ENCODE results near the gene MIS18BP1.
"Not testable (repeated sequence)": the region's sequence is repeated elsewhere in the genome, so short reads cannot be mapped to it uniquely, and the experiment has no call there.

MIS18BP1 gene

DNA sequence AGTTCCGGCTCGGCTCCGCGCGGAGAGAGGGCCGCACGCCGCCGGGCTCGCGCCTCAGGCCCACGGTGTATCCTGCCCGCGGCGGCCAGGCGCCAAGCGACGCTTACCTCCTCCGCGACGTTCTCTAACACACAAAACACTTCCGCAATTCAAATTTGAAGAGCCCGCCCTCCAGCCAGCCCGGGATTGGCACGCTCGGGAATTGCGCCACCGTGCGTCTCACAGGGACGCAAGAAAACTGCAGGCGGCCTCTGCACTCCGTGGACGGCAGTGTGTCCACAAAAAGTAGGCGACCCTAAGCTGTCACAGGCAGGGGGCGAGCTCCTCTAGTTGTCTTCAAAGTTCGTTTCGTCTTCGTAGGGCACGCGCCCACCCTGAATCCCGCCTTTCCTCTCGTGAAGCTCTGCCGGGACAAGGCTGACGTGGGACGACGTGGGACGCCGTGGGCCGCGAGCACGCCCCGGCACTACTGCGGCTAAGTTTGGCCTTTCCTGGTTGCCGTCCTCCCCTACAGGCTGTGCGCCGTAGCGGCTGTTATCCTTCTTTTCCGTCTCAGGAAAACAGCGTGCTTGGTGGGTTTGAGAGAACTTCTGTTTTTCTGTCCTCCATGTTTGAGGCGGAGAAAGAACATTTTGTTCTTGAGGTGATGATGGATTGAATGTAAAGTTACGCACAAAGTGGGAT lies at the start of gene MIS18BP1:
MIS18BP1 (minus strand) TSS at position 133 of the 684 bp plus-strand sequence. CDS start 5,916 bp downstream, outside the sequence.
- DNase-seq (ENCODE audit: low spot score), result peak; percentile 90

DNA sequence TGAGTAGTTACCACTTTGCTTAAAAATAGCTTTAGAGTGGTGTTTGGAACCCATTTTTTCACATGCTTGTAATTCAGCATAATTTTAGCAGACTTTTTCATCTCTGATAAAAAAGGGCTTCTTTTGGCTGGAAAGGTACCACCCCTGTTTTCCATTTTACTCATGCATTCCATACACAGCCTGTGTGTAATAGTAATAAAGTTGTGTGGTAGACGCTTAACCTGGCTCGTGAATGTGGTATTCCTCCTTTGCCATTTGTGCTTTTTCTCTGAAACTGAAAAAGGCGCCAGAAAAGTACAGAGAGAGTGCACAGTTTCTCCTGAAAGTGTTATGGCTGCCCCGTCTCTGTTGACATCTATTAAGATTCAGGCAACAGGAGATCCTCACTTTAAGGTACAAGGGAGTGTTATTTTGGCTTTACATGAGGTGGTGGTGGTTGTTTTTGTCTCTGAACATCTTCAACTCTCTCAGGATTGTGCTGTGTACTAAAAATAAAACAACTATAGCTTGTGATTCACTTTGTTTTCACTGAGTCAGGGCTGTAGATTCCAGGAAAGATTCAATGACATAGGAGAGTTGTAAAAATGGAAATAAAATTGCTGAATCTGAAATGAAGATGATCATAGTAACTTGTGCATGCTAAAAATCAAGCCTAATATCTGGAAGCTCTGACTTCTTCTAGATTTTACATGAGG lies 45.6 kb upstream of the MIS18BP1 start:
- DNase-seq (ENCODE audit: low spot score), result no peak

DNA sequence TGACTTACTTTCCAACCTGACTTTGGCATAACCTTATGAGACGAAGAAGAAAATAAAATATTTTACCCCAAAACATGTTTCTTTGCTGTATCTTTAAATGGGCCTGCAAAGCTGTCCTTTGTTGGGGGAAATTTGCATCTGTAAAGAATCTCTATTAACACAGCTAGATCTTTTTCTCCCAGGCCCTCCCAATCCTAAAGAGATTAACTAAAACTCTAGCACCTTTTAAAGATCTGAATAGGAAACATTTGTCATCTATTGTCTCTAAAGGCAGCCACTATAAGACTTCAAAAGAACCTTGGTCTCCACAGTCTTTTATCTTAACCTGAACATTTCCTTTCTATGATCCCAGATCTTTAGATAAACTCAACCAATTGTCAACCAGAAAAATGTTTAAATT lies 41.8 kb upstream of the MIS18BP1 start:
- DNase-seq (ENCODE audit: low spot score), result not testable (repeated sequence)

DNA sequence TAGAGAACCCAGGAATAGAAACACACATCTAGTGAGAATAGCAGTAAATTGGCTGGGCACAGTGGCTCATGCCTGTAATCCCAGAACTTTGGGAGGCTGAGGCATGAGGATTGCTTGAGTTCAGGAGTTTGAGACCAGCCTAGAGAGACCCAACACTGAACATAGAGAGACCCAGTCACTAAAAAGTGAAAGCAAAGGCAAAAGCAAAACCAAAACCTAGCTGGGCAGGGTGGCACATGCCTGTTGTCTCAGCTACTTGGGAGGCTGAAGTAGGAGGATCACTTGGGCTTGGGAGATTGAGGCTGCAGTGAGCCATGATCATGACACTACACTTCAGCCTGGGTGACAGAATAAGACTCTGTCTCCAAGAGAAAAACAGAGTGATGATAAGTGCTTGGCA lies 37.5 kb upstream of the MIS18BP1 start:
- DNase-seq (ENCODE audit: low spot score), result no peak

DNA sequence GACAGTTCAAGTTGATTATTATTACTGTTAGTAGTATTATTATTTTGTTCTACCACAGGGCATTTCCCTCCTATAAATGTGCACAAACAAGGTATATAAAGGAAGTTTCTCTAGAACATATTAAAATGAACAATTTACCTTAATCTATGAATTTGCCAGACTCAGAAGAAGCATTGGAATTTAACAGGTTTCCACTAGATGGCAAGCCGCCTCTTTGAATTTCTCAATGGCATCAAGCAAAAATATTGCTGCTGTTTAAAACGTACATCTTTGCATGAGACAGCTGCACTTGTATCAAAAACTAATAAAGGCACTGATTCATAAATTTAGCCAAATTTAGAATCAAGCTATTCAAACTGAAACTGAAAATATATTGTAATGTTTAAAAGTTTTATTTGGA lies 34.6 kb upstream of the MIS18BP1 start:
- no peak for DNase-seq (ENCODE audit: low spot score)

DNA sequence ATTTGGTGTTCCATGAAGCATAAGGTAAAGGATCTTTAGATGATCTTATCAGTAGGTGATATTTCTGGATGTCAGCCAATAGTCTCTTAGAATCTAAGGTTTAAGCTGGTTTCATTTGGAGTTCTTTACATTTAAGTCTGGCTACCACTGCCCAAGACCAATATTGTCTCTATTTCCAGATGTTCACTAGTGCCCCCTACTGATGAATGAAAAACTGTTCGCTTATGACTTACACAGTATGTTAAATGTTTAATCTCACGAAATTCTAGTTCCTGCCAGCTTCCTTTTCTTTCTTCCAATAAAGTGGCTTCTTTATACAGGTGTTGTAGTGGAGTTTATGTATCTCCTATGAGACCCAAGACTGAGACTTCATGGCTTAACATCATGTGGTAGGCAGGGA lies 31.8 kb upstream of the MIS18BP1 start:
- DNase-seq (ENCODE audit: low spot score), result peak; percentile 9

DNA sequence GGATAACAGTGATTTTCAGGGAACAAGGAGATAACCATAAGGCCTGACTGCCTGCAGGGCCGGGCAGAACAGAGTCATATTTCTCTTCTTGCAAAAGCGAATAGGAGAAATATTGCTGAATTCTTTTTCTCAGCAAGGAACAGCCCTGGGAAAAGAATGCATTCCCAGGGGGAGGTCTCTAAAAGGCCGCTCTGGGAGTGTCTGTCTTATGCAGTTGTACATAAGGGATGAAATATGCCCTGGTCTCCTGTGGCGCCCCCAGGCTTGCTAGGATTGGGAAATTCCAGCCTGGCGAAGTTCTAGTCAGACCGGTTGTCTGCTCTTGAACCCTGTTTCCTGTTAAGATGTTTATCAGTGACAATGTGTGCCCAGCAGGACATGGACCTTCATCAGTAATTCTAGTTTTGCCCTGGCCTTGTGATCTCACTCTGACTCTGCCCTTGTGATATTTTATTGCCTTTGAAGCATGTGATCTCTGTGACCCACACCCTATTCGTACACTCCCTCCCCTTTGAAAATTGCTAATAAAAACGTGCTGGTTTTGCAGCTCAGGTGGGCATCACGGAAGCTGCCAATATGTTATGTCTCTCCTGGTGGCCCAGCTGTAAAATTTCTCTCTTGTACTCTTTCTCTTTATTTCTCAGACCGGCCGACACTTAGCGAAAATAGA lies 28.9 kb upstream of the MIS18BP1 start:
- not testable (repeated sequence) for DNase-seq (ENCODE audit: low spot score)

DNA sequence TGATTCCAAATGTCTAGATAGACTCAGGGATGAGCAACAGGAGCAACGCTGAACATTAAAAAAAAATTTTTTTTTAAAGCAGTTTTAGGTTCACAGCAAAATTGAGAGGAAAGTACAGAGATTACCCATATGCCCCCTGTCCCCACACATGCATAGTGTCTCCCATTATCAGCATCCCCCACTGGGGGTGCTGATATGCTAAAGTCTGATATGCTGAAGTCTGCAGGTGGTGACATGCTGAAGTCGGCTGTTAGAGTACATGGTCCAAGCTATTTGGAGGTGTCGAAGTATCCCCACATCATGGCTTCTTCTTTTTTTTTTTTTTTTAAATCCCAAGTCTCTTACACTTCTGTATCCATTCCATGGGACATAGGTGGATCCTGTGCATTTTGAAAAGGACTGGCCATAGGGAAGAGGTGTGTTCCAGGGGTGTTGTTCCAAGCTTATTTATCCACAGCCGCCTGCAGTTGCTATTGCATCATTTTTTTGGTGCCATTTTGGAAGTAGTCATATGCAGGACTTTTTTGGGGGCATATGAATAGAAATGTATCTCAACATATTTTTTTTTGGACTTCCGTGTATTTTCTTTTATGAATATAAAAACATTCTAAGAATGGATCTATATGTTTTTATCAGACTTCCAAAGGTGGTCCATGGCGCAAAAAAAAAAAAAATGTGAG lies 19.0 kb upstream of the MIS18BP1 start:
- no peak for DNase-seq (ENCODE audit: low spot score)

DNA sequence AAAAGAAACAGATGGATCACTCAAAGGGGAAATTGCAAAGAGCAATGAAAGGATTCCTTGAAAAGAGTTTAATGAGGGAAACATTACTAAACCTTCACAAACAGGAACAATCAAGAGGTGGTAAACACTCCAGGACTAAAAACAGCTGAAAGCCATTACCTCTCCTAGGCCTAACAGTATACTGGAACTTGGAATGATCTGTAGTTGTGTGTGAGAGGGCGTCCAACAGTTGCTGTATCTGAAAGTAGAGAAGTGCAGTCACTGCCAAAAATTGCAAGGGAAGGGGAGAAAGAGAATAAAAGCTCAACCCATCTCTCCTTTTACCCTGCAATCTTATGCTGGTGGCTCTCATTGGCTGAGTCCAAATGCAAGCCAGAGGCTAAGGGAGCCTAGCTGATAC lies 17.0 kb upstream of the MIS18BP1 start:
- no peak for DNase-seq (ENCODE audit: low spot score)

DNA sequence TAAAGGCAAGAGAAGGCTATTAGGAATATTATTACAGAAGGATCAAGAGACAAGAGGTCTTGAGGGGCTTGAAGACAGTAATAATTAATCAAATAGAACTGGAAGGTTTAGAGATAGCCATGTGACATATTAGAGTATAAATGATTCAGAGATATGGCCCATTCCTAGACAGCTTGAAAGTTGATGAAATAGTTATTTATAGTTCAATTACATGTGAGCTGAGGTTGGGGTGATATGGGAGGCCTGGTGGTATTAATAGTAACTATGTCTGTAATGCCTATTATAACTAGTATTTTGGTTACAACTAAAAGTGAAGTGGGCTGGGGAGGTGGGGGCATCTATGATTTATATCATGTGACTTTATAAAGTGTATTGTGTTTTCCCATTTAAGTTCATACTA lies 14.1 kb upstream of the MIS18BP1 start:
- DNase-seq (ENCODE audit: low spot score), result no peak

DNA sequence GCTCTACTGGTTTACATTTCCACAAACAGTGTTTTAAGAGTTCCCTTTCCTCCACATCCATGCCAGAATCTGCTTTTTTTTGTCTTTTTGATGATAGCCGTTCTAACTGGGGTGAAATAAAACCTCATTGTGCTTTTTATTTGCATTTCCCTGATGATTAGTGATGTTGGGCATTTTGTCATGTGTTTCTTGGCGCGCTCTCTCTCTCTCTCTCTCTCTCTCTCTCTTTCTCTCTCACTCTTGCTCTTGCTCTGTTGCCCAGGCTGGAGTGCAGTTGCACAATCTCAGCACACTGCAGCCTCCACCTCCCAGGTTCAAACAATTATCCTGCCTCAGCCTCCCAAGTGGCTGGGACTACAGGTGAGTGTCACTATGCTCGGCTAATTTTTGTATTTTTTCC lies 9.6 kb upstream of the MIS18BP1 start:
- DNase-seq (ENCODE audit: low spot score), result no peak

DNA sequence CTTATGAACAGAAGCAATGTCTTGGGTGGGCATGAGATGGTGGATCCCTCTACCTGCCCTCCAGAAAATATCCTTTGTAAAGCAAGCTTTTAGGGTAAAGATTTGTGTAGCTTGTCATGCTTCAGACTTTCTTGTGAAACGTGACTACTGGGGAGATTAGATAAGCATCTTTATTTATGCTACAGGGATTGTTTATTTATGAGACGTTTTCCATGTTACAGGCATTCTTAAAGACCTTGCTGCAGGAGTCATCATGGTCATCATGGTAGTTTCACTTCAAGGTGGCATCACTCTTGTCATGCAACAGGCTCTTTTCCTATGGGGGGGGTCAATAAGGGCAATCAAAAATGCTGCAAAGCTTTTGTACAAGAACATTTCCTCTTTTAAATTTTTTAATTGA lies 8.2 kb upstream of the MIS18BP1 start:
- DNase-seq (ENCODE audit: low spot score), result no peak

DNA sequence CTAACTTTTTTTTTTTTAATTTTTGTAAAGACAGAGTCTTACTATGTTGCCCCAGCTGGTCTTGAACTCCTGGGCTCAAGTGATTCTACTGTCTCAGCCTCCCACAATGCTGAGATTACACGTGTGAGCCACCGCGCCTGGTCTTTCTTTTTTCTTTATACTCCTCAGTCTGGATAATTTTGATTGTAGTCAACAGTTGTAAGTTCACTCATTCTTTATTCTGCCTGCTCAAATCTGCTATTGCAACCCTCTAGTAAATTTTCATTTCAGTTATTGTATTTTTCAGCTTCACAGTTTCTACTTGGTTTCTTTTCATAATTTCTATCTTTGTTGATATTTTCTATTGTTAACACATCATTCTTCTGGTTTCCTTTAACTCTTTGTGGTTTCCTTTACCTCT lies 5.8 kb upstream of the MIS18BP1 start:
- no peak for DNase-seq (ENCODE audit: low spot score)

DNA sequence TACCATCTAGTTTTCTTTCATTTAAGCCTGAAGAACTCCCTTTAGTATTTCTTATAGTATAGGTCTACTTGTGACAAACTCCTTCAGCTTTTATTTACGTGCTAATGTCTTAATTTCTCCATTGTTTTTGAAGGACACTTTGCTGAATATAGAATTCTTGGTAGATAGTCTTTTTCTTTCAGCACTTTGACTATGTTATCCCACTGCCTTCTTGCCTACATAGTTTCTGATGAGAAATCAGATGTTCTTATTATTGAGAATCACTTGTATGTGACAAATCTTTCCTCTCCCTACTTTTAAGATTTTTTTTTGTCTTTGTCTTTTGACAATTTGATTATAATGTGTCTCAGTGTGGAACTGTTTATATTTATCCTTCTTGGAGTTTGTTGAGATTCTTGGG lies 5.1 kb upstream of the MIS18BP1 start:
- DNase-seq (ENCODE audit: low spot score), result no peak

DNA sequence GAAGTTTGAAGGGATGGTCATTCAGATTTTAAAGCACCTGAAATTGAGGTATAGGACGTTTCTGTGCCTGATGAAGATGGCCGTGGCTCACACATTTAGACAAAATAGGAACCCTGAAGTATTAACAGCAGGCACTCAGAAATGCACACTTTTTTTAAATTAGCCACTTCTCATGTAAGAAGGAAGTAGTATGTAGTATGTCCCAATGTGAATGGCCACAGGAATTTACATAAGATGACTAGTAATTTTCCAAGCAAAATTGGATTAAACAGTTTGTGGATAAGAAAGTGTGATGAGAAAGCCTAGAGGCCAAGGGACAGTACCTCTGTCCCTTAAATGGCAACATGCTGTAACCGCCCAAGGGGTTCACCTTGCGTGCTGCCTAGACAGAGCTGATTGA lies 1.8 kb upstream of the MIS18BP1 start:
- no peak for DNase-seq (ENCODE audit: low spot score)

DNA sequence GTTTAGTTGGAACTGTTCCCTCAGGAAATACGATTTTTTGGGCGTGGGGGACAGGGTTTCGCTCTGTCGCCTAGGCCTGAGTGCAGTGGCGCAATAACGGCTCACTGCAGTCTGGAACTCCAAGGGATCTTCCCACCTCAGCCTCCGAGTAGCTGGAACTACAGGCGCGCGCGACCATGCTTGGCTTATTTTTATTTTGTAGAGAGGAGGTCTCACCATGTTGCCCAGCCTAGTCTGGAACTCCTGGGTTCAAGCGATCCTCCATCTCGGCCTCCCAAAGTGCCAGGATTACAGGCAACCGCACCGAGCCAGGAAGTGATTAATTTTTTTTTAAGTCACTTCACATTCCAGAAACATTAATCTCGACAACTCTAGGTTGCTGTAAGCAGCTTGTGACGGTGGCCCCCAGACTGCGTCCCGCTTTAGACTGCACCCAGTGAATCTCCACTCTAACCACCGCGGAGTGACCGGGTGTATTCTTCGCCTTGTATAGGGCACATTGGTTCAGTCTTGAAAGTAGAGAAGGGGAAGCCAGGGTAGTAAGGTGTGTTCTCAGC lies 830 bp upstream of the MIS18BP1 start:
- no peak for DNase-seq (ENCODE audit: low spot score)

DNA sequence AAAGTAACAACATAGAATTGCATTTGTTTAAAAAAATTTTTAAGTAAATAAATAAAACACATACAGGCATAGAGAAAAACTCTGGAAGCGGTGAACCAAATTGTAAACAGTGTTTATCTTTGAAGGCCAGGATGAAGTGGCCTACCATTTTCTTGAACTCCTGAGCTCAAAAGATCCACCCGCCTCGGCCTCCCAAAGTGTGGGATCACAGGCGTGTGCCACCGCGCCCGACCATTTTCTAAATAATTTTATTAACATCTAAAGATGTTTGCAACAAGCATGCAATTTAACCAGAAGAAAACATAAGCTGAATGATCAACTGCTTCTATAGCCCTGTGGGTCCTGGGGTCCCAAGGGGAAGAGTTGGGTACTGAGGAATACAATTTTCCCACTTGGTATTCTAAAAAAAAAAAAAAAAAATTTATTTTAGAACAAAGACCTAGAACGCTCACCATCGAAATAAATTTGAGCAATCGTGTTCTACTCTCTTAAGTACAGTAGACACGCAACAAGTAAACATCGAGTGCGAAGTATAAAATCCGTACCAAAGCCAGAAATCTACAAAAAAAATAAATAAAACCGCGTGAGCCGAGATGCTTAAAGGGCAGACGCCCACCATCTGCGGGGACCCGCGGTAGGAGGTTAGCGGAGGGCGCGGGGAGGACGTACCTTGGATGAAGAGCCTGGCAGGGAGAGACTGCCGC lies 484 bp downstream of the MIS18BP1 start:
- no peak for DNase-seq (ENCODE audit: low spot score)

DNA sequence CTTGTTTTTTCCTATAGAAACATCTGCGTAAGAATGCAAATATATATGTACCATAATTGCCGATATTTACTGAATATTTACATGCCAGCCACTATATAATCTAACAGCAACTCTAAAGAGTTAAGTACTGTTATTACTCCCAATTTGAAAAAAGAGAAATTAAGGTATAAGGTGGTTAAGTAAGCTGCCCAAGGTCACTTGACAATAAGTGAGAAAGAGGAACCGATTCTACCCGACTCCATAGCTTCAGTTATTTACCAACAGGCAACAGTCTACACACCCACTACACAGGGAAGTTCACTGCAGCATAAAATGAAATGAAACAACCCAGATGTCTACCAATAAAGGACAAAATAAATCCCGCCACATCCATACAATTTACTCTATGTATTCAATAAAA lies 1.1 kb downstream of the MIS18BP1 start:
- no peak for DNase-seq (ENCODE audit: low spot score)

DNA sequence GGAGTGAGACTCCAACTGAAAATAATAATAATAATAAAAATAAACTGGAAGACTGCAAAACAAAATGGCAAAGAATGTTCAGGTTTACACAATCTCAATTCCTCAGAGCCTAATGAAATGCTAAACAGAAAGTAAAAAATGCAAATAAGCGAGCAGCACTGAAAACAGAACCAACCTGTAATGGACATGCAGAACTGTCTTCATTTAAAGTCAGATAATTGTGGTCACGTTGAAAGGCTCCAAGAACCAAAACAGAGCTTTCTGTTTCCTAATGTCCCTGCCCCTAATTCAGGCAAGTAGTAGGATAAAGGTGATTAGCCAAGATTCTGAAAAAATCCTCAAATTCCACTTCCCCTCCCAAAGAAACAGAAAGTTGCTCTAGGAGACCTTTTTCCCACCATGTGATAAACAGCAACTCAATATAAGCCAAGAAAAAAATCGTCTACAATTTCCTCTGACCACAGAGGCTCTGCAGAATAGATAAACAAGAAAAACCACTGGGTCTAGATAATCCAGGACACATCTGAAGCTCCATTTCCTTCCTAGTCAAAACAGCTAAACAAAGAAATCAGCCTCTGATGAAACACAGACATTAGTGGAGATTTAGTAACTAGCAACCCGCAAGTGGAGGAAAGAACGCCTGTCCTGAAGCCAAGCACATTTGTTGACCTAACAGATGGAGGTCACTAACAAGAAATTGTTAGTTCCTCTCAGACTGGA lies 3.0 kb downstream of the MIS18BP1 start:
- DNase-seq (ENCODE audit: low spot score), result no peak

DNA sequence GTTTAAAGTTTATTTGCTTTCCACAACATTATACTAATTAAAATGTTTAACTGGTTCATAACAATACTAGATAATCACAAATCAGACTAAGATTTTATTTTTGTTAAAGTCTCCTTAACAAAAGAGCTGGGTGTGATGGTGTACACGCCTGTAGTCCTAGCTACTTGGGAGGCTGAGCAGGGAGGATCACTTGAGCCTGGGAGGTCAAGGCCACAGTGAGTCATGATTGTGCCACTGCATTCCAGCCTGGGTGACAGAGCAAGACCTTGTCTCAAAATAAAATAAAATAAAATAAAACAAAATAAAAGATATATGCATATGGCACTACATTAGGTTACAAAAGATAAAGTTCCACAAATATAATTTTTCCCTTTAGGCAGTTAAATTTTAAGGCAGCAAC lies 5.6 kb downstream of the MIS18BP1 start:
- no peak for DNase-seq (ENCODE audit: low spot score)

DNA sequence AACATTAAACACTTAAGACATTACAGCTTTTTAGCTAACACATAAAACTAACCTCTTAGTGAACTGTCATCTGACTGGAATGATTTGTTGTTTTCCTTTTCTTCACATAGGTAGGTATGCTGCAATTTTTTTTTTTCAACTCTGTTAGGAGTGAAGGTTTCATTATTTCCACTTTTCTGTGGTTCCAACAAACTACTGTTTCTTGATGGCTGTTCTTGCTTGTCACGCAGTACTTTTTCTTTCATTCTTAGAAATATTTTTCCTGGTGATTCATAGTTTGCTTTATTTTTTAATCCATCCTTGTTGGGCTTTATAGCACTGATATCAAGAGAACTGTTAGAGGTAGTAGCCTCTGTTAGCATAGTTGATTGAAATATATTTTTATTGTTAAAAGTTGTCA lies 6.3 kb downstream of the MIS18BP1 start:
- no peak for DNase-seq (ENCODE audit: low spot score)
